ENCODE results near the gene MAGIX.

GRCh38 chrX:49153467-49153866 lies 9.1 kb upstream of the MAGIX start:
- TF ChIP-seq, protein P1, sequence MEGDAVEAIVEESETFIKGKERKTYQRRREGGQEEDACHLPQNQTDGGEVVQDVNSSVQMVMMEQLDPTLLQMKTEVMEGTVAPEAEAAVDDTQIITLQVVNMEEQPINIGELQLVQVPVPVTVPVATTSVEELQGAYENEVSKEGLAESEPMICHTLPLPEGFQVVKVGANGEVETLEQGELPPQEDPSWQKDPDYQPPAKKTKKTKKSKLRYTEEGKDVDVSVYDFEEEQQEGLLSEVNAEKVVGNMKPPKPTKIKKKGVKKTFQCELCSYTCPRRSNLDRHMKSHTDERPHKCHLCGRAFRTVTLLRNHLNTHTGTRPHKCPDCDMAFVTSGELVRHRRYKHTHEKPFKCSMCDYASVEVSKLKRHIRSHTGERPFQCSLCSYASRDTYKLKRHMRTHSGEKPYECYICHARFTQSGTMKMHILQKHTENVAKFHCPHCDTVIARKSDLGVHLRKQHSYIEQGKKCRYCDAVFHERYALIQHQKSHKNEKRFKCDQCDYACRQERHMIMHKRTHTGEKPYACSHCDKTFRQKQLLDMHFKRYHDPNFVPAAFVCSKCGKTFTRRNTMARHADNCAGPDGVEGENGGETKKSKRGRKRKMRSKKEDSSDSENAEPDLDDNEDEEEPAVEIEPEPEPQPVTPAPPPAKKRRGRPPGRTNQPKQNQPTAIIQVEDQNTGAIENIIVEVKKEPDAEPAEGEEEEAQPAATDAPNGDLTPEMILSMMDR (conservative IDR thresholded peaks at IDR 0.05) = no peak
- no peak for TF ChIP-seq ZFX (IDR thresholded peaks at IDR 0.05)
